Measurements from ENCODE around the gene OTX1. TPM values are rescaled to one million over a fixed set of nuclear protein-coding genes. Genes with fewer than 3 reads are reported as not detected.

Gene OTX1
- total and polyA plus RNA-seq, 10 of the 15 experiments (the other 5 are each of a cell fraction or from before 2014, with no cell fraction given) = 0.04 to 0.67 (median 0.23) TPM; not detected in 2

- TF ChIP-seq E4F1 (IDR thresholded peaks at IDR 0.05; ENCODE audit: borderline replicate concordance, partially characterized antibody) (no peak), LARP7 (IDR thresholded peaks at IDR 0.05) (no peak), ZNF24 (IDR thresholded peaks at IDR 0.05) (no peak), SIX5 (IDR thresholded peaks at IDR 0.05; ENCODE audit: low read depth, low read length, severe bottlenecking) (no peak), CBX5 (IDR thresholded peaks at IDR 0.05; ENCODE audit: low read depth) (no peak), MYC (IDR thresholded peaks at IDR 0.05; ENCODE audit: insufficient read depth, insufficient read length, insufficient replicate concordance, low read length, severe bottlenecking) (no peak)
Observed at GRCh38 chr2:63007813-63008458, 42.7 kb upstream of the OTX1 start (continued).

- no peaks in the 10 kb centered on the region for H3K4me1 ChIP-seq (ENCODE audit: control insufficient read depth, insufficient read depth, low read length)
- ChIA-PET POLR2A (no interaction called here), RAD21 (ENCODE audit: unreplicated experiment) (no interaction called here), SMC1A (ENCODE audit: uncharacterized antibody, unreplicated experiment) (no interaction called here), CTCF (no interaction called here)
- no peaks in the 10 kb centered on the region for H3K79me2 ChIP-seq (ENCODE audit: control insufficient read depth, insufficient read depth, low read length)
- H3K4me3 ChIP-seq = no peak overlapping the region
- FAIRE-seq (no peak), ATAC-seq (no peak), DNase-seq (ENCODE audit: low read depth, low spot score) (no peak)
- H3K9ac ChIP-seq (ENCODE audit: control insufficient read depth, insufficient read depth, low read length) = no peak overlapping the region
- H3K27ac ChIP-seq (ENCODE audit: control insufficient read depth, insufficient read depth) = no peak overlapping the region
- WGBS (ENCODE audit: insufficient coverage, insufficient replicate concordance, low lambda C conversion rate, missing lambda C conversion rate) = 94% methylated on average over 1 of the region's 1 CpG
- intact Hi-C loops (cut with micrococcal nuclease; ENCODE audit: unreplicated experiment) = no loop called here
- in situ Hi-C loops (cut with MboI) = no loop called here
- H3K4me2 ChIP-seq (ENCODE audit: control insufficient read depth, insufficient read depth) = no peak overlapping the region
- H2AFZ ChIP-seq (ENCODE audit: control insufficient read depth, low read depth, low read length) = no peak overlapping the region
- no TSS peak for BruUV-seq (replicated peaks)
- no peaks in the 10 kb centered on the region for H3K36me3 ChIP-seq (ENCODE audit: control insufficient read depth in 2 of 2, insufficient read depth in 2 of 2, low read length in 1 of 2)
- H3K27me3 ChIP-seq (replicated peaks in 1 of 2; ENCODE audit: control insufficient read depth in 2 of 2, insufficient read depth in 2 of 2, low read length in 1 of 2) = no peaks in the 10 kb centered on the region
- no peaks in the 10 kb centered on the region for H4K20me1 ChIP-seq (ENCODE audit: control insufficient read depth, insufficient read depth)
- H3K9me3 ChIP-seq (replicated peaks; ENCODE audit: control insufficient read depth, insufficient read depth, low read length) = no peaks in the 10 kb centered on the region
- TF ChIP-seq POU2F2 (IDR thresholded peaks at IDR 0.05; ENCODE audit: borderline replicate concordance, low read depth, low read length) (no peak), FOXK2 (IDR thresholded peaks at IDR 0.05) (no peak), CBX5 (IDR thresholded peaks at IDR 0.05; ENCODE audit: low read depth) (no peak), RCOR1 (conservative IDR thresholded peaks at IDR 0.05; ENCODE audit: low read depth, low read length) (no peak), IKZF2 (IDR thresholded peaks at IDR 0.05) (no peak), CUX1 (IDR thresholded peaks at IDR 0.05; ENCODE audit: insufficient replicate concordance, low read depth, low read length) (no peak), NKRF (conservative IDR thresholded peaks at IDR 0.05) (no peak), PML (IDR thresholded peaks at IDR 0.05; ENCODE audit: low read length) (no peak), LARP7 (IDR thresholded peaks at IDR 0.05) (no peak), SREBF1 (IDR thresholded peaks at IDR 0.05; ENCODE audit: low read length) (no peak)
Observed at GRCh38 chr2:63008838-63009237, 41.8 kb upstream of the OTX1 start.
